IPS DF 4.7 (cell line): ENCODE results near the gene CPLANE2.
"Not testable (repeated sequence)": the region's sequence is repeated elsewhere in the genome, so short reads cannot be mapped to it uniquely, and the experiment has no call there.

Experiments used
- DNase-seq: peaks from one replicate; pipeline ENCODE4 v3.0.0-alpha.2; 2013; ENCODE audit warnings: low spot score; ENCODE audit errors: extremely low read depth

Gene CPLANE2

GRCh38 chr1:16236511-16237342 lies at the start of gene CPLANE2:
Gene CPLANE2 (minus strand): TSS chr1:16237183. CDS start chr1:16236742, 441 bp downstream.
- no peak for DNase-seq

DNA sequence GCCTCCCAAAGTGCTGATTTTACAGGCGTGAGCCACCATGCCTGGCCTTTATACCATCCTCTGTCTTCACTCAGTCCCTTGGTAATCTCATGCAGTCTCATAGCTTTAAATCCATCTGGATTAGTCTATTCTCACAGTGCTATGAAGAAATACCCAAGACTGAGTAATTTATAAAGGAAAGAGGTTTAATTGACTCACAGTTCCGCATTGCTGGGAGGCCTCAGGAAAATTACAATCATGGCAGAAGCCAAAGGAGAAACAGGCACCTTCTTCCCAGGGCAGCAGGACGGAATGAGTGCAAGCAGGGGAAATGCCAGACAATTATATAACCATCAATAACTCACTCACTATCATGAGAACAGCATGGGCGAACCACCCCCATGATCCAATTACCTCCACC lies 49.1 kb upstream of the CPLANE2 start:
- no peak for DNase-seq

GRCh38 chr1:16281765-16282164 lies 44.8 kb upstream of the CPLANE2 start:
- DNase-seq, result no peak

DNA sequence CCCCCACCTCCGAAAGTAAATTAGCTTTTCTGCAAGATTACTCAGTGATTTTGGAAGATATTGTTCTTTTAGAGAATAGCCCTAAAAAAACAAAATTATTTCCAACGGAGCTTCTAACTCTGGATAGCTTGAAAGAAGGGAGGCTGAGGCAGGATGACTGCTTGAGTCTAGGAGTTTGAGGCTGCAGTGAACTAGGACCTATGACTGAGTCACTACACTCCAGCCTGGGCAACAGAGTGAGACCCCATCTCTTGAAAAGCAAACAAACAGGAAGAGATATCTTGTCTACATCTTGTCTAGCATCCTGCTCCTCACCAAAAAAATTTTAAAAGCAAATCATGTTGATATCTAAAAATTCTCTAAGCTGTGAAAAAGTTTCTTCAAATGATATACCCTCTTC lies 42.2 kb upstream of the CPLANE2 start:
- DNase-seq, result no peak

DNA sequence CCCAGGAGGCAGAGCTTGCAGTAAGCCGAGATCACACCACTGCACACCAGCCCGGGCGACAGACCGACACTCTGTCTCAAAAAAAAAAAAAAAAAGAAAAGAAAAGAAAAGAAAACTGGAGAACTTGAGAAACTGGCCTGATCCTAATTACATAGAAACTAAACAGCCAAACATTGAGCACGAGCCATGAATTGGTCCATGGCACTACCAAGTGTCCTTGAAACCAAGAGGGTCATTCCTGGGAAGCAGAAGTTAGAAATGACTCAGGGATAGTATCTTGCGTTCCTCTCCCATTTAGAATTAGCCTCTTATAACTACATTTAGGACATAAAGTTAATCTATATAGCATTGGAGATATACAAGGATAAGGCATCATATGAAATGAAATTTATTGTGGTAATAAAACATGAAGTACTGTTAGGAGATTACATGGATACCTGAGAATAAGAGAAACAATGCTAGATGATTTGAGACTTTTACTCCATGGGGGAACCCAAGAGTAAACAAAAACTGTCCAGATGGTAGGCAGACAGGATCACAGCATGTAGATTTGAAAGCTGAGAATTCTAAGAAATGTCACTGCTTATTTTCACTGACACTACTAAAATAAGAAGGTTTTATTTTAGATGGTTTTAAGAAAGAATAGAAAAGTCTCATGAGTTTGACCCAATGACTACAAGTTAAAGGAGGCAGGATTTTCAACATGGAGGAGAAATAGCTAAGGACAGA lies 39.5 kb upstream of the CPLANE2 start:
- DNase-seq, result no peak

DNA sequence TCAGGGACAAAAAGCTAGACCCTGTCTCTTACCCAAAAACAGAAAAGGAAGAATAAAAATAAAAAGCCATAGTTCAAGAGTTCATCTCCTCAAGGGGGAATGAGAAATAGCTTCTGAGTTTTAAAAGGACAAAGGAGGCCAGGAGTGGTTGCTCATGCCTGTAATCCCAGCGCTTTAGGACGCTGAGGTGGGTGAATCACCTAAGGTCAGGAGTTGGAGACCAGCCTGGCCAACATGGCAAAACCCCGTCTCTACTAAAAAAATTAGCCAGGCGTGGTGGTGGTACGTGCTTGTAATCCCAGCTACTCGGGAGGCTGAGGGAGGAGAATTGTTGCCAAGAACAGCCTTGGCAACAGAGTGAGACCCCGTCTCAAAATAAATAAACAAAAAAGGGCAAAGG lies 38.6 kb upstream of the CPLANE2 start:
- no peak for DNase-seq

- DNase-seq, result no peak
Measured at GRCh38 chr1:16267690-16268180, 30.8 kb upstream of the CPLANE2 start.

DNA sequence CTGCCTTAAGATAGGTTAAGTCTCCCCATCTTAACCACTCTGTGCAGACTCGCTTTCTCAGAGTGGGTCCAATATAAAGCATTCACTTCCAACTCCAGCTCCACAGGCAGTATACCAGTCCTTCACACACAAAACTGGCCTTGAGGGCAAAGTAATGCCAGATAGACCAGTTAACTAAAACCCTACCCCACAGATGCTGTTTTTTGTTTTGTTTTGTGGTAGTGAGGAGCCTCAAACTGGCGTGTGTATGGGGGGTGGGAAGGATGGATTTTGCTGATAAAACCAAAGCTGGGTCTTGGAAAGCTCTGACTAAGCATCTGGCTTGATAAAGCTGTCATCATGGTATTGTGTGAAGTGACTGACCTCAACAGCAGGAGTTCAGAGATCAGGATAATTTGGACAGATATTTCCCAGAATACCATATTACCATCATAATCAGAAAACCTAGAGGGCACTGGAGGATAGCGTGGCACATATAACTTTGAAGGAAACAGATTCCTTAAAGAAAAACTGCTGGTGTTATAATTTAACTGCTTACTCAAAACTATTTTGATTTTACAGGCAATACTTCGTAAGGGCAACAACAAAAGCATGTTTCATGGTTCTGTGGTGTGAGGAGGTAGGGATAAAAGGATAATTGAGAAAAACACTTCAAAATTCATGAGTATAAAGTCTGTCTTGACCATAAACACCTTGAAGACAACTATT lies 29.6 kb upstream of the CPLANE2 start:
- no peak for DNase-seq

- DNase-seq, result no peak
Measured at GRCh38 chr1:16262067-16262466, 25.1 kb upstream of the CPLANE2 start.

DNA sequence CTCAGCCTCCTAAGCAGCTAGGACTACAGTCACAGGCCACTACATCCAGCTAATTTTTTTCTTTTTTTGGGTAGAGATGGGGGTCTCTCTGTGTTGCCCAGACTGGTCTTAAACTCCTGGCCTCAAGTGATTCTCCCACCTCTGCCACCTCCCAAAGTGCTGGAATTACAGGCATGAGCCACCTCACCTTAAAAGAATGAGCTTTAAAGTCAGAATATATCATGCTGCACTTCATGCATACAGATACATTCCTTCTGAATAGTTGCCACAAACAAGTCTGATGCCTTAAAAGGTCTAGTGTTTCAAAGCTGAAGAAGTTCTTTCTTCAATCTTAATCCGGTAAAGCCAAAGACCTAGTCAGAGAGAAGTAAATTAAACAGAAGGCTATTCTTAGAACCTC lies 23.8 kb upstream of the CPLANE2 start:
- DNase-seq, result no peak

GRCh38 chr1:16258591-16259135 lies 21.7 kb upstream of the CPLANE2 start:
- no peak for DNase-seq

DNA sequence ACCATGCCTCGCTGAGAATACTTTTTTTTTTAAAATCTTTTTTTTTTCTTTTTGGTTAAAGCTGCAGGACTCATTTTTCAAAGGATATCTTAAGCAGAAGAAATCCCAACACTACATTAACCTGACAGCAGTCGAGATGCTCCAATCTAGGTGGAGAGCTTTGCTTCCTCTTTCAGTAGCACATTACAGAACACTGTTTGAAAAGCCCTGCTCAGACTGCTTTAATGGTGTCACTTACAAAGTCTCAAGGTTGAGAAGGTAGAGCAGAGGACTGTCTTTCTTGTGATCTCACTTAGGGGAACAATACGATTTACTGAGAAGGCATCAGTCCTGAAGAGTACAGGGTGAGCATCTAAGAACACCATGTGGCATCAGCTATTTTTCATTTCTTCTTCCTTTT lies 21.0 kb upstream of the CPLANE2 start:
- no peak for DNase-seq

GRCh38 chr1:16257556-16257955 lies 20.6 kb upstream of the CPLANE2 start:
- DNase-seq, result not testable (repeated sequence)

DNA sequence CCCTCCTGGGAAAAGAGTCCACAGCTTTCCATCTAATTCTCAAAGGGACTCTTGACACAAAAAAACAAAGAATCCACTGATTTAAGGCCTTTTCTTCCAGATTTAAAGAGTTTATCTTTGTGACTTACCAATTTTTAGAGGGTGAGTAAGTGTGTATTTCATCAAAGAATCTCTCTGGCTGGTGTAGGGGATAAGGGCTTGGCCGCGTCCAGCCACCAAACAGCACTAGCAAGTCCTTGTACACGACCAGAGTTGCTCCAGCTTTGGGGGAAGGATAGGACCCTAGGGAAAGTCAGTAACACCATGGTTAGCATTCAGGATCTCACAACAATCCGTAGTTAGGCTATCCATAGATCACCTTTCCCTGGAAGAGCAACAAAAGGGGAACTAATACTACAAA lies 19.5 kb upstream of the CPLANE2 start:
- DNase-seq, result no peak

GRCh38 chr1:16254263-16254928 lies 17.4 kb upstream of the CPLANE2 start:
- no peak for DNase-seq

DNA sequence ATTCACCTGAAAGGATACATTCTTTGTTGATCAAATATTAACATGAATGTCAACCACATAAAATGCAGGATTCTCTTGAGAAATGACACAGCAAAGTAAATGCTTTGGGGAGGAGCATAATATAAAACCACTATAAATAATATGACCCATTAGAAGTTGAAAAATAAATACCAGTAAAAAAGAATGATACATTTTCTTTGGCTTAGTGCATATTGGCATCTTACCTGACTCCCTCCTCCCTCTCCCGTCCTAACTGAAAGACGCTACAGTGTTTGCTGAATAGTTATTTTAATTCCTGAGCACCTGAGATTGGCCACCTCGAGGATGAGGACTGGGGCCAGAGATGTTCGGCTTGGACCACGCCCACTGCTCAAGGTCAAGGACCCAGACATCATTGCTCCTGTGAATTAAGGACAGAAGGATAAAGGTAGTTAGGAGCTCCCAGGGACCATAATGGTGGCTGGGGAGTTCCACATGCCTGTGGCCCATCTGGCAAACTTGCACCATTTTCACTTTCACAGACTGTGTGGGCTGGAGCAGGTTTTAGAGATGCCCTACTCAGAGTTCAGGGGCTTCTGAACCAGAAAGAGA lies 16.4 kb upstream of the CPLANE2 start:
- no peak for DNase-seq

- DNase-seq, result no peak
Measured at GRCh38 chr1:16252912-16253311, 15.9 kb upstream of the CPLANE2 start.

GRCh38 chr1:16251381-16251780 lies 14.4 kb upstream of the CPLANE2 start:
- DNase-seq, result no peak

DNA sequence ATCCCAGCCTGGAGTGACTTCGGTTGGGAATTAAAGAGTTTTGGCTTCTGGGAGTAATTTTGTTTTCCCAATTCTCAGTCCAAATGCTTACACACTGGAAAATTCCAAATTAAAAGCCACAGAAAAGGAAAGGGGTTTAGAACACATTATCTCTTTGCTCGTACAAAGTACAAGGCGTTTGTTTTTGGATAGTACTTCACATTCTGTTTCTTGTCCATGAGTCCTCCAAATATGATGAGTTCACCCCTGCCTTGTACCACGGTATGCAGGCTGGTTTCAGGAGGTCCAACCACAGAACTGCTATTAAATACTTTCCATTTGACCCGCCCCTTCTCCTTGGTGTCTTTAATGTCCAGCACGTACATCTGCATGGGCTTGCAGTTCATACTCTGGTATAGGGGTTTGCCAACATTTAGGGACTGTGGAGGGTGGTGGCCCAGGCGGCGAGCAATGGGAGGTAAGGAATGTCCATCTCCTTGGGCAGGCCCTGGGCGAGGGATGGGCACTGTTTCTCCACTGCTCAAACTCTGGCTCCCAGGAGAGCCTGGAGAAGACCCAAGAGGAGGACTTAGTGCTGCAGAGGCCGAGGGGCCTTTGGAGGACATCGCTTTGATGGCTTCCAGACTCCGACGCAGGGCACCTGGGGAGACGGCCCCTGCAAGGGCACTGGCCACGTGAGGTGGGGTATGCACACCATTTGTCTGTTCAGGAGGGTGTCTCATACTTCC lies 13.7 kb upstream of the CPLANE2 start:
- DNase-seq, result no peak

- DNase-seq, result no peak
Measured at GRCh38 chr1:16249596-16250241, 12.7 kb upstream of the CPLANE2 start.
